Naive thymus-derived CD8-positive, alpha-beta T cell (primary cell): ENCODE measurements around the gene SLC16A6. TPM values are rescaled to one million over a fixed set of nuclear protein-coding genes. Genes with fewer than 3 reads are reported as not detected.
"Not testable (repeated sequence)": the region's sequence is repeated elsewhere in the genome, so short reads cannot be mapped to it uniquely, and the experiment has no call there.

Source experiments
- ATAC-seq, 2 donors: fragments of 150-1000 bp; cut with Tn5 transposase in 1 of 2; sonication (Bioruptor Pico), chemical (Tn5 transposase) in 1 of 2; 1 replicate in 1 of 2; 2 replicates in 1 of 2; pipeline ENCODE4 v1.10.0; 2021; ENCODE audit warnings: mild to moderate bottlenecking in 2 of 2, moderate library complexity in 2 of 2
- POLR2A ChIA-PET: fragments of 350-600 bp; sonication (Branson Sonifier 250); formaldehyde crosslinking; loops from one replicate; lab custom pipeline; 2021; ENCODE audit warnings: antibody characterized with exemption; lab: Charles Lee
- DNase-seq, 10 donors: peaks; one replicate each; pipeline versions ENCODE4 v3.0.0 to v3.0.0-alpha.2; 2020 to 2022
- H3K27ac Mint-ChIP-seq, 10 donors: one replicate each; pipeline ENCODE4 v1.8.0; 2020 to 2022; ENCODE audit warnings: mild to moderate bottlenecking in 10 of 10, mixed read lengths in 10 of 10, moderate library complexity in 4 of 10, inconsistent platforms in 1 of 10
- H3K27me3 Mint-ChIP-seq, 5 donors: one replicate each; pipeline ENCODE4 v1.8.0; 2021 to 2022; ENCODE audit warnings: mixed read lengths in 5 of 5
- H3K36me3 Mint-ChIP-seq, 3 donors: one replicate each; pipeline ENCODE4 v1.8.0; 2020 to 2022; ENCODE audit warnings: mixed read lengths in 3 of 3, mild to moderate bottlenecking in 2 of 3, inconsistent platforms in 1 of 3
- H3K4me1 Mint-ChIP-seq, 4 donors: one replicate each; pipeline ENCODE4 v1.8.0; 2021 to 2022; ENCODE audit warnings: mixed read lengths in 4 of 4
- H3K4me3 Mint-ChIP-seq, 10 donors: one replicate each; pipeline ENCODE4 v1.8.0; 2020 to 2022; ENCODE audit warnings: mild to moderate bottlenecking in 10 of 10, mixed read lengths in 10 of 10, moderate library complexity in 6 of 10, inconsistent platforms in 1 of 10
- H3K9me3 Mint-ChIP-seq, 9 donors: one replicate each; pipeline ENCODE4 v1.8.0; 2020 to 2022; ENCODE audit warnings: mixed read lengths in 9 of 9, mild to moderate bottlenecking in 3 of 9, inconsistent platforms in 1 of 9, moderate library complexity in 1 of 9
- polyA plus RNA-seq, 3 donors: library from polyadenylated mRNA; unstranded; fragments of 300-500 nt; fragmentation: Illumina TruSeq; gene quantifications; one replicate each; pipeline ENCODE4 v1.2.3, GENCODE V29; 2021
- total RNA-seq, 8 experiments: library from RNA in 2 of 8; stranded (reverse) in 2 of 8; gene quantifications; one replicate each; pipeline ENCODE4 v1.2.3 and lab custom pipeline; 2021 to 2026

Gene SLC16A6
- total RNA-seq (1 to 10 TPM; 6.4 to 6.9 TPM), polyA plus RNA-seq (1 to 10 TPM in 2 of 3 donors, under 1 TPM in 1; 0.61 to 2.6 (median 1.5) TPM), total RNA-seq (lab: John Stamatoyannopoulos, UW) (3.8 to 14.0 (median 7.7) reads per million in 6 experiments)

- Mint-ChIP-seq H3K4me3 (peak within 1 kb of the TSS; percentile 94 to 100 (median 96)), H3K36me3 (no peaks in the 10 kb centered on the region), H3K4me1 (peaks cover 32 to 69% (median 61%) of the 10 kb centered on the region in 4 donors), H3K9me3 (no peaks in the 10 kb centered on the region), H3K27ac (peak within 1 kb of the TSS; percentile 94 to 99 (median 97)), H3K27me3 (no peaks in the 10 kb centered on the region)
- ATAC-seq (peak; percentile 58 to 63), DNase-seq (peak; percentile 75 to 96 (median 87))
- POLR2A ChIA-PET, result interaction anchor here (0.5 to 6.1 kb wide), 53 partner anchors 9 to 850 kb away, joined by 3 to 94 read pairs (median 6); partner anchors contain the start of genes AMZ2, KPNA2, PRKAR1A and WIPI1
Observed at GRCh38 chr17:68290955-68291835, at the start of gene SLC16A6, which contains the start of gene ARSG. Gene SLC16A6 (minus strand): TSS chr17:68291127. CDS start chr17:68278320, 12,807 bp downstream. Gene ARSG (plus strand): TSS chr17:68291495. CDS start chr17:68307494, 15,999 bp downstream.

- no peak overlapping the region for H3K4me3 Mint-ChIP-seq
- H3K4me1 Mint-ChIP-seq, result peaks cover 4 to 13% (median 6%) of the 10 kb centered on the region in 4 donors
- no peaks in the 10 kb centered on the region for H3K27me3 Mint-ChIP-seq
- H3K36me3 Mint-ChIP-seq, result peaks cover 0 to 9% (median 4%) of the 10 kb centered on the region in 3 donors
- no peak overlapping the region for H3K27ac Mint-ChIP-seq
- POLR2A ChIA-PET, result interaction anchor here (1.0 to 1.2 kb wide), 2 partner anchors 38 to 43 kb away, joined by 3 to 4 read pairs; partner anchors contain the start of gene ARSG
- DNase-seq (no peak), ATAC-seq (no peak)
- H3K9me3 Mint-ChIP-seq, result peaks cover 0 to 24% (median 12%) of the 10 kb centered on the region in 9 donors
Observed at GRCh38 chr17:68334393-68334792, 43.5 kb upstream of the SLC16A6 start.

DNA sequence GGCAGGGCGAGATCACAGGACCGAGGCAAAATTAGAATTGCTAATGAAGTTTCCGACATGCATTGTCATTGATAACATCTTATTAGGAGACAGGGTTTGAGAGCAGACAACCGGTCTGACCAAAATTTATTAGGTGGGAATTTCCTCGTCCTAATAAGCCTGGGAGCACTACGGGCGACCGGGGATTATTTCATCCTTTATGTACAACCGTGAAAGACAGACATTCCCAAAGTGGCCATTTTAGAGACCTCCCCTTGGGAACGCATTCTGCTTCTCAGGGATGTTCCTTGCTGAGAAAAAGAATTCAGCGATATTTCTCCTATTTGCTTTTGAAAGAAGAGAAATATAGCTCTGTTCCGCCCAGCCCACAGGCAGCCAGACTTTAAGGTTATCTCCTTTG is 41.0 kb upstream of the SLC16A6 start:
- DNase-seq, H3K27me3 Mint-ChIP-seq, H3K36me3 Mint-ChIP-seq, POLR2A ChIA-PET, H3K27ac Mint-ChIP-seq, H3K4me3 Mint-ChIP-seq, ATAC-seq: not testable (repeated sequence)
- Mint-ChIP-seq H3K9me3 (peaks cover 0 to 29% (median 12%) of the 10 kb centered on the region in 9 donors), H3K4me1 (peaks cover 4 to 11% (median 10%) of the 10 kb centered on the region in 4 donors)

- peaks cover 0 to 9% (median 4%) of the 10 kb centered on the region in 3 donors for H3K36me3 Mint-ChIP-seq
- peaks cover 0 to 29% (median 12%) of the 10 kb centered on the region in 9 donors for H3K9me3 Mint-ChIP-seq
- peaks cover 11 to 15% (median 13%) of the 10 kb centered on the region in 4 donors for H3K4me1 Mint-ChIP-seq
- peak overlapping the region in 1 of 10 donors; percentile 22 for H3K27ac Mint-ChIP-seq
- H3K4me3 Mint-ChIP-seq, result no peak overlapping the region
- ATAC-seq (no peak), DNase-seq (no peak)
- no peaks in the 10 kb centered on the region for H3K27me3 Mint-ChIP-seq
- POLR2A ChIA-PET, result interaction anchor here (0.6 to 1.1 kb wide), 2 partner anchors 19 to 38 kb away, joined by 3 read pairs; partner anchors contain the start of genes ARSG and SLC16A6
Observed at GRCh38 chr17:68329331-68329730, 38.4 kb upstream of the SLC16A6 start.

GRCh38 chr17:68328676-68329075 is 37.7 kb upstream of the SLC16A6 start:
- Mint-ChIP-seq H3K27ac (peak overlapping the region in 4 of 10 donors; percentile 18 to 88 (median 74)), H3K36me3 (peaks cover 0 to 9% (median 4%) of the 10 kb centered on the region in 3 donors), H3K4me3 (no peak overlapping the region), H3K27me3 (no peaks in the 10 kb centered on the region), H3K9me3 (peaks cover 0 to 29% (median 12%) of the 10 kb centered on the region in 9 donors), H3K4me1 (peaks cover 11 to 17% (median 15%) of the 10 kb centered on the region in 4 donors)
- no peak for DNase-seq
- POLR2A ChIA-PET, result interaction anchor here (0.6 to 1.1 kb wide), 2 partner anchors 38 to 48 kb away, joined by 3 to 4 read pairs; partner anchors contain the start of genes ARSG and SLC16A6
- no peak for ATAC-seq

GRCh38 chr17:68327823-68328557 is 37.1 kb upstream of the SLC16A6 start:
- POLR2A ChIA-PET, result interaction anchor here (1.1 kb wide), 1 partner anchor 37 kb away, joined by 3 read pairs; the partner anchor contains the start of genes ARSG and SLC16A6
- DNase-seq (no peak), ATAC-seq (no peak)
- H3K27ac Mint-ChIP-seq, result peak overlapping the region in 1 of 10 donors; percentile 28
- no peaks in the 10 kb centered on the region for H3K27me3 Mint-ChIP-seq
- H3K9me3 Mint-ChIP-seq, result peaks cover 0 to 28% (median 12%) of the 10 kb centered on the region in 9 donors
- H3K4me3 Mint-ChIP-seq, result no peak overlapping the region
- peaks cover 8 to 18% (median 16%) of the 10 kb centered on the region in 4 donors for H3K4me1 Mint-ChIP-seq
- peaks cover 0 to 8% (median 4%) of the 10 kb centered on the region in 3 donors for H3K36me3 Mint-ChIP-seq

- no peak for DNase-seq
- peaks cover 0 to 18% (median 6%) of the 10 kb centered on the region in 9 donors for H3K9me3 Mint-ChIP-seq
- no peak overlapping the region for H3K4me3 Mint-ChIP-seq
- H3K27ac Mint-ChIP-seq, result peak overlapping the region in 1 of 10 donors; percentile 57
- ATAC-seq, result no peak
- H3K27me3 Mint-ChIP-seq, result no peaks in the 10 kb centered on the region
- H3K36me3 Mint-ChIP-seq, result peaks cover 0 to 2% (median 0%) of the 10 kb centered on the region in 3 donors
- peaks cover 5 to 19% (median 16%) of the 10 kb centered on the region in 4 donors for H3K4me1 Mint-ChIP-seq
- POLR2A ChIA-PET, result interaction anchor here (1.5 kb wide), 1 partner anchor 36 kb away, joined by 5 read pairs; the partner anchor contains the start of genes ARSG and SLC16A6
Observed at GRCh38 chr17:68326681-68327080, 35.8 kb upstream of the SLC16A6 start.

DNA sequence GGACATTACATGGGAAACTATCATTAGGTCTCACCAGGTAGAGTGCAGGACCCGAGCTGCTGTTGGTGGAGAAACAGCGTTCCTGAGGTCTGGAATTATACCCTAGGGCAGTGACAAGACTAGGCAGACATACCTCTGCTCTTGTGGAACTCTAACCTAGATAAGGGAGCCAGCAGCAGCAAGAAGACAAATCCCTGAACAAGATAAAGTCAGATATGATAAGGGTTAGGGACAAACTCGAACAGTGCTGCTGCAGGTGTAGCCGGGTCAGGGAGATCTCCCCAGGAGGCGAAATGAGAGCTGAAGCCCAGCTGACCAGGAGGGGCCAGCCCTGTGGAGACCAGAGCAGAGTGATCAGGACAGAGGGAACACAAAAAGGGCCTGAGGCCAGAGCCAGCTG is 35.0 kb upstream of the SLC16A6 start:
- POLR2A ChIA-PET, result interaction anchor here (1.5 kb wide), 1 partner anchor 35 kb away, joined by 5 read pairs; the partner anchor contains the start of genes ARSG and SLC16A6
- no peak for DNase-seq
- H3K36me3 Mint-ChIP-seq, result no peaks in the 10 kb centered on the region

GRCh38 chr17:68324654-68325336 is 33.9 kb upstream of the SLC16A6 start:
- Mint-ChIP-seq H3K27me3 (no peaks in the 10 kb centered on the region), H3K4me3 (no peak overlapping the region), H3K27ac (no peak overlapping the region), H3K9me3 (peaks cover 0 to 5% (median 0%) of the 10 kb centered on the region in 9 donors), H3K36me3 (no peaks in the 10 kb centered on the region), H3K4me1 (peaks cover 5 to 27% (median 22%) of the 10 kb centered on the region in 4 donors)
- ATAC-seq (no peak), DNase-seq (no peak)
- POLR2A ChIA-PET, result interaction anchor here (1.3 kb wide), 1 partner anchor 10 kb away, joined by 3 read pairs; no protein-coding TSS in a partner anchor

More for the DNA sequence above, 35.0 kb upstream of the SLC16A6 start:
- peak overlapping the region in 1 of 10 donors; percentile 76 for H3K27ac Mint-ChIP-seq
- no peak for ATAC-seq
- peaks cover 5 to 19% (median 16%) of the 10 kb centered on the region in 4 donors for H3K4me1 Mint-ChIP-seq
- H3K4me3 Mint-ChIP-seq, result no peak overlapping the region
- H3K27me3 Mint-ChIP-seq, result no peaks in the 10 kb centered on the region
- H3K9me3 Mint-ChIP-seq, result peaks cover 0 to 14% (median 4%) of the 10 kb centered on the region in 9 donors

GRCh38 chr17:68324114-68324513 is 33.2 kb upstream of the SLC16A6 start:
- no peak for DNase-seq
- peaks cover 0 to 5% (median 0%) of the 10 kb centered on the region in 9 donors for H3K9me3 Mint-ChIP-seq
- ATAC-seq, result no peak
- no peaks in the 10 kb centered on the region for H3K27me3 Mint-ChIP-seq
- peak overlapping the region in 1 of 10 donors; percentile 7 for H3K4me3 Mint-ChIP-seq
- peaks cover 5 to 33% (median 23%) of the 10 kb centered on the region in 4 donors for H3K4me1 Mint-ChIP-seq
- no peaks in the 10 kb centered on the region for H3K36me3 Mint-ChIP-seq
- POLR2A ChIA-PET, result interaction anchor here (0.7 kb wide), 1 partner anchor 9 kb away, joined by 7 read pairs; no protein-coding TSS in a partner anchor
- H3K27ac Mint-ChIP-seq, result peak overlapping the region in 2 of 10 donors; percentile 53 to 67

DNA sequence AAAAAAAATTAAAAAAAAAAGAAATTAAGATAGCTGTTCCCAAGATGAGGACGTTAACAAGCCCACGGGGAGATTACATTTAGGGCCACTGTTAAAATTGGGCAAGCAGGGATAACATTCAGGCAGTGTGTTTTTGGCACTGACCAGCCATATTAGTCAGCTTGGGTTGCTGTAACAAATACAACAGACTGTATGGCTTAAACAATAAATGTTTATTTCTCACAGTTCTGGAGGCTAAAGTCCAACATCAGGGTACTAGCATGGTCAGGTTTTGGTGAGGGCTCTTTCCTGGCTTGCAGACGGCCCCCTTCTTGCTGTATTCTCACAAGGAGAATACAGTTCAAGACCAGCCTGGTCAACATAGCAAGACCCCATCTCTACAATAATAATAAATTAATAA is 31.7 kb upstream of the SLC16A6 start:
- Mint-ChIP-seq H3K4me3 (no peak overlapping the region), H3K4me1 (peaks cover 3 to 46% (median 25%) of the 10 kb centered on the region in 4 donors), H3K27me3 (no peaks in the 10 kb centered on the region), H3K27ac (no peak overlapping the region), H3K9me3 (no peaks in the 10 kb centered on the region), H3K36me3 (no peaks in the 10 kb centered on the region)
- POLR2A ChIA-PET, result interaction anchor here (0.6 to 1.2 kb wide), 3 partner anchors 10 to 295 kb away, joined by 3 to 4 read pairs (median 4); no protein-coding TSS in a partner anchor
- no peak for DNase-seq
- ATAC-seq, result no peak
